ENCODE results near the gene USP46. TPM values are rescaled to one million over a fixed set of nuclear protein-coding genes. Genes with fewer than 3 reads are reported as not detected.
A peak's percentile ranks its signal among the peaks of the same experiment; 100 is the strongest.

USP46 gene
- total RNA-seq, 1 donor from 2014 or later = 51.2 TPM

GRCh38 chr4:52573551-52573950, 85.5 kb downstream of the USP46 start:
- Histone ChIP-seq H3K4me3 (ENCODE audit: insufficient read depth, low read depth, low read length) (no peak overlapping the region), H4K20me1 (ENCODE audit: insufficient read depth, low read length) (no peaks in the 10 kb centered on the region), H3K27ac (ENCODE audit: low read depth, low read length) (no peak overlapping the region), H3K27me3 (ENCODE audit: insufficient read depth, low read length) (no peaks in the 10 kb centered on the region), H3K36me3 (ENCODE audit: insufficient read depth, low read length) (no peaks in the 10 kb centered on the region), H3K9me3 (ENCODE audit: insufficient read depth, low read depth, low read length) (no peaks in the 10 kb centered on the region), H3K4me1 (ENCODE audit: insufficient read depth, low read length) (peaks cover 11% of the 10 kb centered on the region), H3K4me2 (ENCODE audit: low read length) (peak overlapping the region; percentile 29), H2AFZ (ENCODE audit: low read depth, low read length) (no peak overlapping the region), H3K9ac (ENCODE audit: low read length) (no peak overlapping the region), H3K79me2 (ENCODE audit: insufficient read depth, low read length) (no peaks in the 10 kb centered on the region)
- Mint-ChIP-seq H3K4me3 (ENCODE audit: unreplicated experiment) (no peak overlapping the region), H3K27me3 (ENCODE audit: low read depth, unreplicated experiment) (no peaks in the 10 kb centered on the region), H3K4me1 (ENCODE audit: low read depth, unreplicated experiment) (peaks cover 27% of the 10 kb centered on the region), H3K27ac (ENCODE audit: unreplicated experiment) (peak overlapping the region; percentile 97), H3K36me3 (ENCODE audit: low read depth, unreplicated experiment) (peaks cover 3% of the 10 kb centered on the region), H3K9me3 (ENCODE audit: unreplicated experiment) (peaks cover 4% of the 10 kb centered on the region)
- no peak for TF ChIP-seq CTCF (IDR thresholded peaks at IDR 0.05; ENCODE audit: insufficient read depth, low read depth, low read length)
- TF ChIP-seq EZH2 (IDR thresholded peaks at IDR 0.05; ENCODE audit: insufficient read depth, low read length) = no peak
- FAIRE-seq (no peak), DNase-seq (ENCODE audit: low read depth) (no peak)

GRCh38 chr4:52572936-52573485, 86.1 kb downstream of the USP46 start:
- no peak for TF ChIP-seq CTCF (IDR thresholded peaks at IDR 0.05; ENCODE audit: insufficient read depth, low read depth, low read length)
- TF ChIP-seq EZH2 (IDR thresholded peaks at IDR 0.05; ENCODE audit: insufficient read depth, low read length) = no peak
- H3K4me3 ChIP-seq (ENCODE audit: insufficient read depth, low read depth, low read length) = no peak overlapping the region
- H3K27ac Mint-ChIP-seq (ENCODE audit: unreplicated experiment) = peak overlapping the region; percentile 97
- no peak overlapping the region for H3K4me3 Mint-ChIP-seq (ENCODE audit: unreplicated experiment)
- H3K4me1 Mint-ChIP-seq (ENCODE audit: low read depth, unreplicated experiment) = peaks cover 32% of the 10 kb centered on the region
- peak overlapping the region; percentile 29 for H3K4me2 ChIP-seq (ENCODE audit: low read length)
- H3K27me3 Mint-ChIP-seq (ENCODE audit: low read depth, unreplicated experiment) = no peaks in the 10 kb centered on the region
- H3K36me3 Mint-ChIP-seq (ENCODE audit: low read depth, unreplicated experiment) = peaks cover 3% of the 10 kb centered on the region
- DNase-seq (ENCODE audit: low read depth) (peak; percentile 85), FAIRE-seq (peak; percentile 96)
- H3K9me3 ChIP-seq (ENCODE audit: insufficient read depth, low read depth, low read length) = no peaks in the 10 kb centered on the region
- H3K4me1 ChIP-seq (ENCODE audit: insufficient read depth, low read length) = peaks cover 11% of the 10 kb centered on the region
- H3K9ac ChIP-seq (ENCODE audit: low read length) = no peak overlapping the region
- H3K36me3 ChIP-seq (ENCODE audit: insufficient read depth, low read length) = no peaks in the 10 kb centered on the region
- H4K20me1 ChIP-seq (ENCODE audit: insufficient read depth, low read length) = no peaks in the 10 kb centered on the region
- H3K9me3 Mint-ChIP-seq (ENCODE audit: unreplicated experiment) = peaks cover 4% of the 10 kb centered on the region
- H2AFZ ChIP-seq (ENCODE audit: low read depth, low read length) = no peak overlapping the region
- no peaks in the 10 kb centered on the region for H3K27me3 ChIP-seq (ENCODE audit: insufficient read depth, low read length)
- no peaks in the 10 kb centered on the region for H3K79me2 ChIP-seq (ENCODE audit: insufficient read depth, low read length)
- H3K27ac ChIP-seq (ENCODE audit: low read depth, low read length) = peak overlapping the region; percentile 21

GRCh38 chr4:52568351-52568750, 90.8 kb downstream of the USP46 start:
- H3K27me3 Mint-ChIP-seq (ENCODE audit: low read depth, unreplicated experiment) = no peaks in the 10 kb centered on the region
- no peaks in the 10 kb centered on the region for H3K9me3 ChIP-seq (ENCODE audit: insufficient read depth, low read depth, low read length)
- no peaks in the 10 kb centered on the region for H3K36me3 ChIP-seq (ENCODE audit: insufficient read depth, low read length)
- H3K36me3 Mint-ChIP-seq (ENCODE audit: low read depth, unreplicated experiment) = peaks cover 3% of the 10 kb centered on the region
- H3K9me3 Mint-ChIP-seq (ENCODE audit: unreplicated experiment) = peaks cover 4% of the 10 kb centered on the region
- H3K4me1 ChIP-seq (ENCODE audit: insufficient read depth, low read length) = peaks cover 7% of the 10 kb centered on the region
- no peak for DNase-seq (ENCODE audit: low read depth)
- peak overlapping the region; percentile 7 for H3K4me3 Mint-ChIP-seq (ENCODE audit: unreplicated experiment)
- no peak for FAIRE-seq
- H3K27ac ChIP-seq (ENCODE audit: low read depth, low read length) = no peak overlapping the region
- no peaks in the 10 kb centered on the region for H3K79me2 ChIP-seq (ENCODE audit: insufficient read depth, low read length)
- H3K27ac Mint-ChIP-seq (ENCODE audit: unreplicated experiment) = no peak overlapping the region
- H2AFZ ChIP-seq (ENCODE audit: low read depth, low read length) = no peak overlapping the region
- H4K20me1 ChIP-seq (ENCODE audit: insufficient read depth, low read length) = no peaks in the 10 kb centered on the region
- no peaks in the 10 kb centered on the region for H3K27me3 ChIP-seq (ENCODE audit: insufficient read depth, low read length)
- no peak overlapping the region for H3K4me2 ChIP-seq (ENCODE audit: low read length)
- H3K9ac ChIP-seq (ENCODE audit: low read length) = no peak overlapping the region
- H3K4me3 ChIP-seq (ENCODE audit: insufficient read depth, low read depth, low read length) = no peak overlapping the region
- TF ChIP-seq EZH2 (IDR thresholded peaks at IDR 0.05; ENCODE audit: insufficient read depth, low read length) (no peak), CTCF (IDR thresholded peaks at IDR 0.05; ENCODE audit: insufficient read depth, low read depth, low read length) (no peak)
- H3K4me1 Mint-ChIP-seq (ENCODE audit: low read depth, unreplicated experiment) = peaks cover 32% of the 10 kb centered on the region

All from astrocyte (in vitro differentiated cells and primary cell).